ENCODE data around the gene AKR1B15.
A peak's percentile ranks its signal among the peaks of the same experiment; 100 is the strongest.
"Not testable (repeated sequence)": the region's sequence is repeated elsewhere in the genome, so short reads cannot be mapped to it uniquely, and the experiment has no call there.

AKR1B15 gene

DNA sequence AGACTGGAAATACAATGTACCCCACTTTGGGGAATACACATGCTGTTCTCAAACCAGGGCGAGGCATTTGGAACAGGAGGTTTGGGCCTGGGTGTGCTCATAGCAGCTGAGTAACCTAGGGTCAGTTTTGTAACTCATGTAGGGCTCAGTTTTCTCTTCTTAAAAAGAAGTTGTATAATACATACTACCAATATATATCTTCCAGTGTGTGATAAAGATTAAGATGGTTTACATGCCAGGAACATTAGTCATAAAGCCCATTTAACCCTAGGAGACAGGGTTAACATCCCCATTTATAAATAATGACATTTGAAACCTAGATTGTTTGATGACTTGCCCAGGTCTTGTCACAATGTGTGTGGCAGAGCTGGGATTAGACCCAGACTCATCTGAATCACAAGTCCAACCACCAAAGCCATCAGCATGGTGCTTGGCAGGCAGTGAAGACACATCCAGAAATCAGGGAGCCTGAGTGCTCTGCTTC is 15.6 kb upstream of the AKR1B15 start:
- DNase-seq, result no peak

DNA sequence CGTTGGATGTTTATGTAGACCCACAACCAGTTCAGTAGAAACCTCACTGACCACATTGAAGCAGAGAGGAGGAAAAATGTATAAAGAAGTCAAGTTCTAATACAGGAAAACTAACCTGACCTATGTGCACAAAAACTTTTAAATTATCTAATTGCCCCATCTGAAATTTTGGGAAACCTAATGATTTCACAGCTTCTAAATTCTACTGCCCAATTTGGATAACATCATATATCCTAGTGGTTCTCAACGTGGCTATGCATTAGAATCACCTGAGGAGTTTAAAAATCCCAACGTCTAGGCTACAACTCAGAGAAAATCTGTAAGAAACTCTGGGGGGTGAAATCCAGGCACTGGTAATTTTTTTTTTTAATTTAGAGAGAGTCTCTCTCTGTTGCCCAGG is 14.3 kb upstream of the AKR1B15 start:
- no peak for DNase-seq

DNA sequence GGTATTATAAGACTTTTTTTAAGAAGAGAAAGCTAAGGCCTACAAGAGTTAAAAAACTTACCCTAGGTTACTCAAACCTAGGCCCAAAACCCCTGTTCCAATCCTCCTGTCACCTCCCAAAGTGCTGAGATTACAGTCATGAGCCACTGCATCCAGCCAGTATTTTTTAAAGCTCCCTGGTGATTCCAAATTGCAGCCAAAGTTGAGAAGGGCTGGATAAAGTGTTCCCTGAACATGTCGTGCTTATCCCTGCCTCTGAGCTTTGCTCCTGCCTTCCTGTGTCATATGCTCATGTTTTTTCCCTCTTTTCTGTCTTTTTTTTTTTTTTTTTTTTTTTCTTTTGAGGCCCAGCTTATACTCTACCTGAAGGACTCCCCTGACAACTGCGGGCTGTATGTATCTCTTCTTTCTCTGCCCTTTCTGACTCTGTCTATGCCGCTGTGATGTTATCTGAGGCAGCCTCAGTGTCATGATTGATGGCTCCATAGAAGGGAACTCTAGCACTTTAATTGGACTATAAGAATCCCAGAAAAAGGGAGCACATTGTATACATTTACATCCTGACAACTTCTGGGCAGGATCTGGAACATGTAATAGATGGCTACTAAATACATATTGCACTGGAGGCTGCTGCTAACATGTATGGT is 13.5 kb upstream of the AKR1B15 start:
- no peak for DNase-seq

DNA sequence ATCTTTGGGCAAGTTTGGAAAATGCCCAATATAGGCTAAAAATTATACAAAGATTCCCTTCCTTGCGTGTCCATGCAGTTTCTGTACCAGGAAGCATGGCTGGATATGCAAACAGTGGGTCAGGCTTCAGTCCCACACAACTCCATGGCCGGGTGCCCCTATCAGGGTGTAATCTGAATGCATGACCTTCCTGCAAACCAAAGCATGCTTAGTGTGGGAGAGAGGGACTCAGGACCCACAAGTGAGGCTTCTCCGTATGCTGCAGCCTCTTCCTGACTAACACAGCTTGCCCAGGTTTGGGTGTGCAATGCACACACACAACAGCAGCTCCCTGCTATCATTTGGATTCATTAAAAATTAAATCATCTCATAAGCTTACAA is 13.0 kb upstream of the AKR1B15 start:
- DNase-seq, result no peak

DNA sequence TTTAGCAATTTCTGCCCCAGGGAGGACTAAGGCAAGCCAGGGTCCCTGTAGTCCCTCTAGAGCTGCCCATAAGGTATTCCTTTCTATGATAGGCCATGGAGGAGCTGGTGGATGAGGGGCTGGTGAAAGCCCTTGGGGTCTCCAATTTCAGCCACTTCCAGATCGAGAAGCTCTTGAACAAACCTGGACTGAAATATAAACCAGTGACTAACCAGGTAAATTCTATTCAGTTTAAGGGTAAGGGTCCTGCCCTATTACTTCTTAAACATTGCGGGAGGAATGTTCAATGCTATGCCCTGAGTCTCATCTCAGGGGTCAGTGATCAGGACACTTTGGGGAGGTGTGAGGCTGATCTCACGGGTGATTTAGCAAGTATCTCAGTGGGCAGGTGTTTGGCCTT is 12.4 kb upstream of the AKR1B15 start:
- not testable (repeated sequence) for DNase-seq

DNA sequence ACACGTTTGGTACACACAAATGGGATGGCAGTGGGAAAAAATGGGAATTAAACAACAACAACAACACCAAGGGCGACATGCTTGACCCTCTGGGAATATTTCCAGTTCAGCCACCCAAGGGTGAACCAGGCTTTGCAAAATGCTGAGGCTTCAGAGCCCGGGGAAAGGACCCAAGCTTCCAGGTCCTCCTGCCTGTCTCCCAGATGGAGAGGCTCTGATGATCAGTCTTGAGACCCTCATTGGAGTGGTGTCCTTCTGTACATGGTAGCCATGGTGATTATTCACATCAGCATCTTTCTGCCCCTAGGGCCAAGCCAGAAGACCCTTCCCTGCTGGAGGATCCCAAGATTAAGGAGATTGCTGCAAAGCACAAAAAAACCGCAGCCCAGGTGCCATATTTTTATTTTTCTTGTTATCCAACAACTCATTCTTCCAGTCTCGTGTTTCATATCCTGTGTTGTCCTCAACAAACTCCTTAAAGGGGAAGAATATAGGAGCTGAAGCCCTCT is 11.6 kb upstream of the AKR1B15 start:
- not testable (repeated sequence) for DNase-seq

DNA sequence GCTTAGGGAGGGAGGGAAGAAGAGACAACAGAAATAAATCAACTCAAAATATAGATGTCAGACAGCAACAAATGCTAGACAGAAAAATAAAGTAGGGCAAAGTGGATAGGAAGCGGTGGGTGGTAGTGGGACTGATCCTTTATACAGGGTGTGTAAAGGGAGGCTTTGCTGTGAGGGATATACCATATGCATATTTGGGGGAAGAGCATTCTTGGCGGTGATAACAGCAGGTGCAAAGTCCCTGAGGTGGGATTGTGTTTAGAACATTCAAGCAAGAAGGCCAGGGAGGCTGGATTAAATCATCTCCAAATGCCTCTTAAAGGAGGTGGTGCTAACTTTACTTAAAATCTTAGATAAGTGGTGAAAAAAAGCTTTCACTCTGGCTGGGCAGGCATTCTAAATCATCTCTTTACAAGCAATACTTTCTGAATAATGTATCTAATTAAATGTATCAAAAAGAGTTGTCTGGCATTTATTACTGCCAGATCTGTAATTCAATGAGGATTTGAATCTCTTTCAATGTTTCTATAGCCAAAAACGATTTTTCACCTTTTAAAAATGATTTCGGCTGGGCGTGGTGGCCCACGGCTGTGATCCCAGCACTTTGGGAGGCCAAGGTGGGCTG is 9.4 kb upstream of the AKR1B15 start:
- no peak for DNase-seq

- DNase-seq, result not testable (repeated sequence)
Measured at GRCh38 chr7:134541501-134542194, 7.3 kb upstream of the AKR1B15 start.

- DNase-seq, result no peak
Measured at GRCh38 chr7:134542195-134542771, 6.6 kb upstream of the AKR1B15 start.

DNA sequence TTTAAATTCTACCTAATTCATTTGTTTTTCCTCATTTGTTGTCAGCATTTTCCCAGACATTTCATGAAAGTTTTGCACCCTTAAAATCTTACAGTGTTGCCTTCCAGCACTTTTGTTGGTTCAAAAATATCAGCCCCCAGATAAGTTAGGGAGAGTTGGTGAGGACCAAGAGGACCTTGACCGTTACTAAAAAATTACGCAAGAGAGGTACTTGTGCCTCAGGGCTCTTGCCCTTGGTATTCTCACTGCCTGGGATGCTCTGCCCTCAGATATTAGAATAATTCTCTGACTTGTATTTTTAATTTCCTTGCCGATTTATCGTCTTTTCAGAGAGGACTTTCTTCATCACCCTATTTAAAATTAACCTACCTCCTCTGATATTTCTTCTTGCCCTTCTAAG is 3.5 kb upstream of the AKR1B15 start:
- DNase-seq, result no peak

DNA sequence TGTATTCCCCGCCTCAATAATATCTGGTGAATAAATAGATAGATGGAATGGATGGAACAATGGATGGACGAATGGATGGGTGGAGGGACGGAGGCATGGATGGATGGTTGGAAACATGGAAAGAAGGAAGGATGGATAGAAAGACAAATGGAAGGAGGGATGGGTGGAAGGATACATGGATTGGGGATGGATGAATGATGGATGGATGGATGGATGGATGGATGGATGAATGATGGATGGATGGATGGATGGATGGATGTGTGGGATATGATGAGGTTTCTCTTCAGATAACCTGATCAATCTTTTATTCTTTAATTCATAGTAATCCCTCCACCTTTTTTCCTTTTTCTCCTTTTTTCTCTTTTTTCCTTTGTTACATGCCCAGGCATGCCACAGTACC is 3.0 kb upstream of the AKR1B15 start:
- DNase-seq, result no peak

DNA sequence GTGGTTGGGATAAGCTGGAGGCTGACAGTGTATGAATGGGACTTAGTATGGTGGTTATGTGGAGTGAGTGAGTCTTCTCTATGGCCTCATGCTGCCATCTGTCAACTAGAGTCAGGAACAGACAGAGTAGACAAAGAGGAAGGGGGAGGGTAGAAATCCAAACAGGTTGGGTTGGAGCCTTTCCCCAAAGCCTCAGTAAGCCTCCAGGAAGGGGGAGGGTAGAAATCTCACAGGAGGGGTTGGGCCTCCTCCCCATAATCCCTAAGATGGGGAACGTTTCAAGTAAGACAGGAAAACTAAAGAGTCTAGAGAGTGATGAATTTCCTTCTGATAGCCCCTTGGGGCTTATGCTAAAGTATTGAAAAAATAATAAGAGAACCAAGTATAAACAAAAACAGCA is 2.0 kb upstream of the AKR1B15 start:
- DNase-seq, result no peak

DNA sequence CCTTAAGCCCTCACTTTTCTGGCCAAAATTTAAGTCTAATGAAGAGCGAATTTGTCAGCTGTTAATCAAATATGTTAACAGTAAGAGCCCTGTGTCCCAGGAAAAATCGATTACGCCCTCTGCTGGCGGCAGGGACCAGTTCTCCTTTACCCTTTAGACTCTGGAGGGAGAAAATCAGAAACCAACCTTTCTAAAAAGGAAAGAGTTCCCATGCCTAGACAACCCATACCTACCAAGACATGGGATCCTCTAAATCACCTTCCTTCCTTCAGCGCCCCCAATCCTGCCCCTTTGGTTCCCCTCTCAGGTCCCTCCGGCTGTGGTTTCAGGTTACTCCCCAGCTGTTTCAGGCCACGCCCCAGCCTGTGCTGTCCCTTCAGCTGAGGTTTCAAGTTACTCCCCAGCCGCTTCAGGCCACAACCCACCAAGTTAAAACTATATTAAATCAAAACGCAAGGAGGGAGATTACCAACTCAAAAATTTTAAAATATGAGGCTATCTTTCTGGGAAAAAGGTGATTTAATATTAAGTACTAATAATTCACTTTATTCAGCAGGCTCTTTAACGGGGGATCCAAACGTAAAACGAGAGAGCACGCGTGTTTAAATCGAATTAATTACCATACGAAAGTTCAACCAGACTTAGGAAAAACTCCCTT is 1.4 kb upstream of the AKR1B15 start:
- peak; percentile 19 to 52 (median 47) for DNase-seq

GRCh38 chr7:134549366-134549765 is 456 bp downstream of the AKR1B15 start:
- no peak for DNase-seq

DNA sequence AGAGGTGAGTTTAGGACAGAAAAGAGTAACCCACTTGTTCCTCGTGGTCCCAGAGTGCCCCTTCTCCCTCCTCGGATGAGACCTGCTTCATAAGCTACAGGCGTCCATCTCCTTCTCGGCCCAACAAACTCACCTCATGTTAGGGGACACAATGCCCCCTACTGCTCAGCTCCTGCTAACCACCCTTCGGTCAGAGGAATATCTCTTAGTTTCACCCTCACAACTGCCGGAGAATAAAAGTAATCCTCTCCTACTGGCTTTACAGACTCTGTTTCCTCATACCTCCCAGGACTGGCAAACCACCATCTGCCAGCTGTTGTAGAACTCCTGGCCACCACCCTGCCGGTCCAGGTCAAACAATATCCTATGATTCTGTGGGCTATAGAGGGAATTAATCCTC is 3.2 kb downstream of the AKR1B15 start:
- DNase-seq, result no peak

- DNase-seq, result no peak
Measured at GRCh38 chr7:134553976-134554375, 5.1 kb downstream of the AKR1B15 start.

DNA sequence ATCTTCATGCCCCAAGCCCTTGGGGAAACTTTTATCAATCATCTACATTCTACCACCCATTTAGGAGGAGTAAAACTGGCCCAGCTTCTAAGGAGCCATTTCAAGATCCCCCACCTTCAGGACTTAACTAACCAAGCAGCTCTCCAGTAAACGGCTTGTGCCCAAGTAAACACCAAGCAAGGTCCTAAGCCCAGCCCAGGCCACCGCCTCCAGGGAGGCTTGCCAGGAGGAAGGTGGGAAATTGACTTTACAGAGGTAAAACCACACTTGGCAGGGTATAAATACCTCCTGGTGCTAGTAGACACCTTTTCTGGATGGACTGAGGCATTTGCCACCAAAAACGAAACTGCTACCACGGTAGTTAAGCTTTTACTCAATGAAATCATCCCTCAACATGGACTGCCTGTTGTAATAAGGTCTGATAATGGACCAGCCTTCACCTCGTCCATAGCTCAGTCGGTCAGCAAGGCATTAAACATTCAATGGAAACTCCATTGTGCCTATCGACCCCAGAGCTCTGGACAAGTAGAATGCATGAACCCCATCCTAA is 5.6 kb downstream of the AKR1B15 start:
- no peak for DNase-seq

DNA sequence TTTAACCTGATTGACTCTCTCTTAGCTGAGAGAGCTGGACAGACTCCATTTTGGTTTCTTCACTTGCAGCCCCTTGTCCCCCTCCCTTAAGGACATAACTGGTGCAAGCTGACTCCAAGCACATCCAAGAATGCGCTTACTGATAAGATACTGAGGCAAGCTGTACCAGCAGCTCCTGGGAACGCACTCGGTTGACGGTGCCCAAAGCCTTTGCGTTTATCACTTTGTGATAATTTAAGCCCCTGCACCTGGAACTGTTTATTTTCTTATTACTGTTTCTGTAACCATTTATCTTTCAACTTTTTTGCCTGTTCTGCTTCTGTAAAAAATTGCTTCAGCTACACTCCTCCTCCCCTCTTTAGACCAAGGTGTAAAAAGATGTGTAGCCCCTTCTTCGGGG is 8.5 kb downstream of the AKR1B15 start:
- no peak for DNase-seq

GRCh38 chr7:134558370-134558769 is 9.5 kb downstream of the AKR1B15 start:
- no peak for DNase-seq

DNA sequence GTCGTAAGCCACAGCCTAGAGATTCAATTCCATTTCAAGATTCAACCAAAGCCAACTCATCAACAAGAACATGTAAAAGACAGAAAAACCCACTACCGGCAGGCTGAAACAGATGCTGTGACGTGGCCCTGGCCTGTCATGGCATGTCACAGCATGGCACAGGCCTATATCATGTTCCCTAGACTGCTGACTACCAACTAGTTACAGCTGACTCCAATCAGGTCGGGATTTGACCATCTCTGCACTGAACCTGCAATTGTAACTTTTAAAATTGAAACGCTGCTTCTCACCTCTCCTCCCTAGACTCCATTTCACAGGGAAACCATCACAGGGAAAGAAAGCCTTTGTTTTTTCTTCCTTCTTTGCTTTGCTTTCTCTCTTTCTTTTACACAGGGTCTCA is 12.7 kb downstream of the AKR1B15 start:
- not testable (repeated sequence) for DNase-seq

- peak in 4 of 6 experiments; percentile 0 to 56 (median 54) for DNase-seq
Measured at GRCh38 chr7:134562136-134562535, 13.2 kb downstream of the AKR1B15 start.

DNA sequence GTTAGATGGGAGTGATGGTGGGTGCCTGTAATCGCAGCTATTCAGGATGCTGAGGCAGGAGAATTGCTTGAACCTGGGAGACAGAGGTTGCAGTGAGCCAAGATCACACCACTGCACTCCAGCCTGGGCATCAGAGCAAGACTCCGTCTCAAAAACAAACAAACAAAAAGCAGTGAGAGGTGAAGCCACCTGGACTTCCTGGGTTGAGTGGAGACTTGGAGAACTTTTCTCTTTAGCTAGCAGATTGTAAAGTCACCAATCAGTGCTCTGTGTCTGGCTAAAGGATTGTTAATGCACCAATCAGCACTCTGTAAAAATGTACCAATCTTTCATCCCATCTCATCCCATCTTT is 14.5 kb downstream of the AKR1B15 start:
- not testable (repeated sequence) for DNase-seq

- DNase-seq, result no peak
Measured at GRCh38 chr7:134565643-134566136, 16.8 kb downstream of the AKR1B15 start.
